GM12872 (cell line): Measurements from ENCODE around the gene ADGRL3.

ENCODE experiments used
- TF ChIP-seq, protein P1 (sequence below): IDR thresholded peaks from 3 replicates; pipeline ENCODE4 v1.5.1; 2011; ENCODE audit warnings: low read depth, mild to moderate bottlenecking, low read length, moderate library complexity; ENCODE audit not compliant: insufficient read depth

Gene ADGRL3

DNA sequence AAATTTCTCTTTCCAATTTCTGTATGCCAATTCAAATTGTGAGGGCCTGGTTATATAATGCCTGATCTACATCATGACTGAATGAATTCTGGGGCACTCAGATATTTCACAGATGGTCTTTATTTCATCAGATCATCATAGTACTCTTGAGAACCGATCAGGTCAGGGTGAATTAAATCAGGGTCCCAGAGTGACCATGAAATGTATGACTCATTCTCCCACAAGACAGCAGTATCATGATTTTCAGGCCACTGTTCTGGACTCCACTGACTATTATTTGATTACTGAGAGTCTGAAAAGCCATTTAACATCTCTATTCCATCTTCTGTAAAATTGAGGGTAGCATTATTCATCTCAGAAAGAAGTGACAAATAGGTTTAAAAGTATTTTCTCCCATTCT lies 471.5 kb downstream of the ADGRL3 start:
- TF ChIP-seq, protein P1, sequence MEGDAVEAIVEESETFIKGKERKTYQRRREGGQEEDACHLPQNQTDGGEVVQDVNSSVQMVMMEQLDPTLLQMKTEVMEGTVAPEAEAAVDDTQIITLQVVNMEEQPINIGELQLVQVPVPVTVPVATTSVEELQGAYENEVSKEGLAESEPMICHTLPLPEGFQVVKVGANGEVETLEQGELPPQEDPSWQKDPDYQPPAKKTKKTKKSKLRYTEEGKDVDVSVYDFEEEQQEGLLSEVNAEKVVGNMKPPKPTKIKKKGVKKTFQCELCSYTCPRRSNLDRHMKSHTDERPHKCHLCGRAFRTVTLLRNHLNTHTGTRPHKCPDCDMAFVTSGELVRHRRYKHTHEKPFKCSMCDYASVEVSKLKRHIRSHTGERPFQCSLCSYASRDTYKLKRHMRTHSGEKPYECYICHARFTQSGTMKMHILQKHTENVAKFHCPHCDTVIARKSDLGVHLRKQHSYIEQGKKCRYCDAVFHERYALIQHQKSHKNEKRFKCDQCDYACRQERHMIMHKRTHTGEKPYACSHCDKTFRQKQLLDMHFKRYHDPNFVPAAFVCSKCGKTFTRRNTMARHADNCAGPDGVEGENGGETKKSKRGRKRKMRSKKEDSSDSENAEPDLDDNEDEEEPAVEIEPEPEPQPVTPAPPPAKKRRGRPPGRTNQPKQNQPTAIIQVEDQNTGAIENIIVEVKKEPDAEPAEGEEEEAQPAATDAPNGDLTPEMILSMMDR, result no peak

- TF ChIP-seq, protein P1, result no peak
Measured at GRCh38 chr4:61675464-61675863, 475.3 kb downstream of the ADGRL3 start.

DNA sequence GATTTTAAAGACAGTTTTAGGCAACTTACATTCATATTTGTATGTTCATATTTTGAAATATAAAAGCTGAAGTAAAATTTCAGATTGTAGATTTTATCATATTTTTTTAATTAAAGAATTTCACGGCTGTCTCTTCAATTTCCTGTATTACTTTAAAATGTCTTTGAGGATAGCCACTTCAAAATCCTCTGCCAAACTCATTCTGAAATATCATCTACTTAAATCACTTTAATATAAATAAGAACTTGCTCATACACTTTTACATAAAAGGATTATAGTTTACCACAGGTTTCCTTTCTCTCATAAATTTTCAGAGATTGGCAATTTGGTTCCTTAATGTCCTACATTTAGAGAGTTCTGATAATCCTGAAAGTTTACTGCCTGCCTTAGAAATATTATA lies 478.2 kb downstream of the ADGRL3 start:
- TF ChIP-seq, protein P1, result no peak

DNA sequence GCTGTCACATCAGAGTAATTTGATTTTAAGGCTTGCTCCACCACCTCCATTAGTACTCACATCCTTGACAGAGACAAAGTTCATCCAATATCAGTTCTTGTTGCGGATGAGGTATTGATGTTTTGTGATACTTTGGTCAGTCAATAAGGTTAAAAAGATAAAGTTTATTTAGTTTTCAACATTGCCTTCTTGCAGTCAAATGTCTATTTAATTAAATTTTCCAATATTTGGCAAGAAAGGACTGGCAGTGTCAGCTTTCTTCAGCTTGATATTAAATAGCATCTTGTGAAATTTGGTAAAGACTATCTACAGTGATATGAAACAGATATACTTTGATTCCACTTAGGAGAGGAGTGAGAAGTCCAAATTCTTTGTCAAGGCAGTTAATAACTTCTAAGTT lies 493.4 kb downstream of the ADGRL3 start:
- TF ChIP-seq, protein P1, result no peak

- TF ChIP-seq, protein P1, result no peak
Measured at GRCh38 chr4:61714387-61714911, 514.3 kb downstream of the ADGRL3 start.

- TF ChIP-seq, protein P1, result no peak
Measured at GRCh38 chr4:61716426-61716825, 516.3 kb downstream of the ADGRL3 start.

DNA sequence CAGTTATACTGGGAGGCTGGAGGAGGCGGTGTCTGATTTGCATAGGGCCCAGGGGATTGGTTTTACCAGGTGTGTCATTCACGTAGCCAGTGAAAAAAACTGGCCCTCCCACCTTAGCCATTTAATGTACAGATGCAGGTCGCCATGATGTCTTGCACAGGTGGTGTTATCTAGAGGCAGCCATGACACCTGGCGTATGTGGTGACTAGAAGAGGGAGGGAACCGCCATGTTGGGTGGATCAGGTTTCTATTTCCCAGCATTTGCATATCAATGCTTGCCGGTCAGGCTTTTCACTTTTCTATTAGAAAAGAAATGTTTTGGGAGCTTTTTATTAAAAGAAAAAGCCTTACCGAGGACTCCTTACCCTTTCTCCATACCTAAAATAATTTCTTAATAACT lies 523.4 kb downstream of the ADGRL3 start:
- TF ChIP-seq, protein P1, result no peak

DNA sequence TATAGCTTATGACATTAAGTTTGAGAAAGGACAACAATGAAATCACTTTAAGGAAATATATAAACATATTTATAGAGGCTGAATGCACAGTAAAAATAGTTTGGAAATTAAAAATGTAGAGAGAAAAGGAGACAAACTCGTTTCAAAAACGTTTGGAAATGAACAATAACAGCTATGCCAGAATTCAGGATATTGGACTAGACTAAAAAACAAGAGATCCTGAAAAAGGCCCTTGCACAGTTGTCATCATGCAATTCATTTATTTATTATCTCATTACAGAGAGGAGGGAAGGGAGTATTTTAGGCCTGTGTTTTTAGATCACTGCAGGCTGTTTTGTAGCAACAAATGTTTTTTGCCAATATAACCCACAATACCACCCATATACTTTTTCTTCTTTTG lies 527.2 kb downstream of the ADGRL3 start:
- TF ChIP-seq, protein P1, result no peak
